HepG2 (cell line): Measurements from ENCODE around the gene ABCC1. TPM values are rescaled to one million over a fixed set of nuclear protein-coding genes. Genes with fewer than 3 reads are reported as not detected.

Source experiments
- AGO1 ChIP-seq: fragments of 200-400 bp; formaldehyde crosslinking; IDR thresholded peaks from 2 replicates; pipeline ENCODE4 v1.6.1; 2017; ENCODE audit warnings: mild to moderate bottlenecking, low read depth, low read length, moderate library complexity; ENCODE audit not compliant: poor library complexity, severe bottlenecking
- AKAP8 ChIP-seq: sonication (generic); formaldehyde crosslinking; IDR thresholded peaks from 2 replicates; pipeline ENCODE4 v1.5.1; 2020; ENCODE audit warnings: mild to moderate bottlenecking, missing genetic modification reagents
- CAMTA2 ChIP-seq: sonication (generic); formaldehyde crosslinking; IDR thresholded peaks from 2 replicates; pipeline ENCODE4 v1.4.0; 2020; ENCODE audit warnings: mild to moderate bottlenecking, missing genetic modification reagents, borderline replicate concordance
- CREB1 ChIP-seq, 2 experiments: fragments of 450-650 bp in 1 of 2; IDR thresholded peaks; 2 replicates each; pipeline ENCODE4 v1.6.1; 2016 to 2017; ENCODE audit warnings: control low read depth in 1 of 2, mild to moderate bottlenecking in 1 of 2, missing compliant biosample characterization in 1 of 2, missing genetic modification characterization in 1 of 2
- FOXA3 ChIP-seq: IDR thresholded peaks from 2 replicates; pipeline ENCODE4 v1.6.1; 2016; ENCODE audit warnings: missing genetic modification reagents, missing compliant biosample characterization
- HDAC1 ChIP-seq: sonication (generic); formaldehyde crosslinking; IDR thresholded peaks from 2 replicates; pipeline ENCODE4 v1.5.1; 2020; ENCODE audit warnings: mild to moderate bottlenecking, missing genetic modification reagents
- HES4 ChIP-seq: sonication (generic); formaldehyde crosslinking; IDR thresholded peaks from 2 replicates; pipeline ENCODE4 v1.9.0; 2021; ENCODE audit warnings: mild to moderate bottlenecking, missing genetic modification reagents, borderline replicate concordance
- KAT2B ChIP-seq: fragments of 150-350 bp; IDR thresholded peaks from 2 replicates; pipeline ENCODE4 v1.6.1; 2014; ENCODE audit warnings: low read depth, low read length, borderline replicate concordance
- KDM3A ChIP-seq: IDR thresholded peaks from 2 replicates; pipeline ENCODE4 v1.6.1; 2018; ENCODE audit warnings: low read depth, missing compliant biosample characterization
- MYC ChIP-seq: sonication (generic); formaldehyde crosslinking; IDR thresholded peaks from 2 replicates; pipeline ENCODE4 v1.9.0; 2021; ENCODE audit warnings: missing genetic modification reagents, borderline replicate concordance
- NFE2L2 ChIP-seq: fragments of 150-350 bp; IDR thresholded peaks from 2 replicates; pipeline ENCODE4 v1.6.1; 2014; ENCODE audit warnings: low read length
- NFIB ChIP-seq: sonication (generic); formaldehyde crosslinking; IDR thresholded peaks from 2 replicates; pipeline ENCODE4 v1.9.0; 2021; ENCODE audit warnings: missing genetic modification reagents, mild to moderate bottlenecking, borderline replicate concordance
- PLRG1 ChIP-seq: fragments of 450-650 bp; conservative IDR thresholded peaks from 2 replicates; pipeline ENCODE4 v1.6.1; 2016
- SMC3 ChIP-seq: IDR thresholded peaks from 2 replicates; pipeline ENCODE4 v1.6.1; 2011; ENCODE audit warnings: low read length, improper control_type of control experiment
- SP2 ChIP-seq: sonication (generic); formaldehyde crosslinking; IDR thresholded peaks from 2 replicates; pipeline ENCODE4 v1.5.1; 2020; ENCODE audit warnings: mild to moderate bottlenecking, missing genetic modification reagents
- SUZ12 ChIP-seq: fragments of 150-350 bp; IDR thresholded peaks from 2 replicates; pipeline ENCODE4 v1.6.1; 2014; ENCODE audit warnings: low read depth, low read length
- TCF12 ChIP-seq, 2 experiments: fragments of 450-650 bp in 1 of 2; sonication (generic) in 1 of 2; formaldehyde crosslinking in 1 of 2; IDR thresholded peaks; 2 replicates each; pipeline versions ENCODE4 v1.6.1 to v1.8.0; 2017 to 2022; ENCODE audit warnings: antibody characterized with exemption in 1 of 2, mild to moderate bottlenecking in 1 of 2, missing genetic modification reagents in 1 of 2, moderate library complexity in 1 of 2
- ZEB1 ChIP-seq: IDR thresholded peaks from 2 replicates; pipeline ENCODE4 v1.6.1; 2012; ENCODE audit warnings: mild to moderate bottlenecking, low read depth, inconsistent platforms; ENCODE audit not compliant: insufficient replicate concordance
- ZNF451 ChIP-seq: sonication (generic); formaldehyde crosslinking; IDR thresholded peaks from 2 replicates; pipeline ENCODE4 v1.5.0; 2020; ENCODE audit warnings: mild to moderate bottlenecking, missing genetic modification reagents
- ZNF619 ChIP-seq: sonication (generic); formaldehyde crosslinking; IDR thresholded peaks from 2 replicates; pipeline ENCODE4 v1.4.0; 2020; ENCODE audit warnings: mild to moderate bottlenecking, missing genetic modification reagents
- ZNF644 ChIP-seq: IDR thresholded peaks from 2 replicates; pipeline ENCODE4 v1.6.1; 2016; ENCODE audit warnings: low read depth
- ZNF781 ChIP-seq: sonication (generic); formaldehyde crosslinking; IDR thresholded peaks from 2 replicates; pipeline ENCODE4 v1.5.1; 2020; ENCODE audit warnings: borderline replicate concordance, mild to moderate bottlenecking, missing genetic modification reagents; ENCODE audit errors: not compliant biosample characterization
- polyA plus RNA-seq, 8 experiments: library from polyadenylated mRNA; depleted of rRNA in 3 of 8; stranded (reverse) in 7 of 8; unstranded in 1 of 8; fragments of >200 nt; fragmentation: Illumina TruSeq in 4 of 8; extraction: Trizol in 4 of 8; gene quantifications; 2 replicates each; pipeline versions ENCODE4 v1.2.1 to v1.2.3, GENCODE V29; 2011 to 2016; ENCODE audit warnings: low read depth in 4 of 8, missing spikeins in 1 of 8, mixed read lengths in 1 of 8; ENCODE audit not compliant: insufficient read depth in 1 of 8
- total RNA-seq, 5 experiments: library from RNA; depleted of rRNA; stranded (reverse); fragments of >200 nt; fragmentation: Illumina TruSeq; extraction: Trizol; gene quantifications; 2 replicates each; pipeline ENCODE4 v1.2.3, GENCODE V29; 2016; ENCODE audit warnings: low read depth in 1 of 5
- TF ChIP-seq, protein P1 (sequence below): sonication (generic); formaldehyde crosslinking; IDR thresholded peaks from 2 replicates; pipeline ENCODE4 v1.5.0; 2020; ENCODE audit warnings: mild to moderate bottlenecking, missing genetic modification reagents, borderline replicate concordance
- TF ChIP-seq, protein P2 (sequence below): IDR thresholded peaks from 2 replicates; pipeline ENCODE4 v1.6.1; 2016; ENCODE audit warnings: missing compliant biosample characterization, missing genetic modification reagents, borderline replicate concordance
- TF ChIP-seq, protein P3 (sequence below): sonication (generic); formaldehyde crosslinking; IDR thresholded peaks from 2 replicates; pipeline ENCODE4 v1.9.0; 2022; ENCODE audit warnings: missing genetic modification reagents, mild to moderate bottlenecking, borderline replicate concordance

The ABCC1 gene
- total and polyA plus RNA-seq, 2 of the 13 experiments (the other 11 are each of a cell fraction or from before 2014, with no cell fraction given) = 13.0 to 30.6 TPM

DNA sequence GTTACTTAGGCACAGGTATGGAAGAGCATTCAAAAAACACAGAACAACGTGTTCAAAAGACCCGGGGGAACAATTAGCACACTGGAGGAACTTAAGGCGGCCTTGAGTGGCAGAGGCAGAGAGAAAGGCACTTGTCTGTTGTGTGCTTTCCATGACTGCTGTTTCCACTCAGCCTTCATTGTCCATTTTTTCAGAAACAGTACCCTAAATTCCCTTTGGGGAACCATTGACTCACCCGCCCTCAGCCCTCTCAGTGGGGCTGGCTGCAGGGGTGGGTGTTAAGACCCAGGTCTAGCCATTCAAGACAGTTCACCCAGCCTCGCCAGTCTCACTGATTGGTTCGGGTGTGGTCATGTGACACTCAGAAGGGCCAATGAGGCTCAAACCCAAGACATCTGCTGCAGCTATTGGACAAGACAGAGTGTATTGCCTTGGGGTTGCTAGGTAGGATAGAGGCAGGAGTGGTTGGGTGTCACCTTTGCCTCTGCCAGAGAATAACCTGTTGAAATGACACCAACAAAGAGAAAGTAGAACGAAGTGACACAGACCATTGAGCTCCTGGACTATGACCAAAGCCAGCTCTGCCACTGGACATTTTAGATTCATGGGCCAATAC, 41.4 kb upstream of the ABCC1 start (continued):
- peak; percentile 39 for TF ChIP-seq ZNF781
- TF ChIP-seq NFIB (CRISPR knock-in tag) = no peak
- no peak for TF ChIP-seq ZNF451
- no peak for TF ChIP-seq AGO1
- TF ChIP-seq ZEB1 = no peak
- no peak for TF ChIP-seq KAT2B
- peak; percentile 79 for TF ChIP-seq CREB1 (IDR thresholded peaks at IDR 0.05)
- no peak for TF ChIP-seq CREB1 (CRISPR knock-in tag; IDR thresholded peaks at IDR 0.05)
- TF ChIP-seq SUZ12 = no peak
- TF ChIP-seq ZNF644 (CRISPR knock-in tag) = 0 out of 2 replicates have a peak, but pooled peaks have one; percentile 1
- TF ChIP-seq FOXA3 (CRISPR knock-in tag) = no peak
- no peak for TF ChIP-seq MYC (CRISPR knock-in tag)
- TF ChIP-seq SP2 (CRISPR knock-in tag) = peak; percentile 34; the same call in 1 of the 2 replicates
- TF ChIP-seq, protein P1, sequence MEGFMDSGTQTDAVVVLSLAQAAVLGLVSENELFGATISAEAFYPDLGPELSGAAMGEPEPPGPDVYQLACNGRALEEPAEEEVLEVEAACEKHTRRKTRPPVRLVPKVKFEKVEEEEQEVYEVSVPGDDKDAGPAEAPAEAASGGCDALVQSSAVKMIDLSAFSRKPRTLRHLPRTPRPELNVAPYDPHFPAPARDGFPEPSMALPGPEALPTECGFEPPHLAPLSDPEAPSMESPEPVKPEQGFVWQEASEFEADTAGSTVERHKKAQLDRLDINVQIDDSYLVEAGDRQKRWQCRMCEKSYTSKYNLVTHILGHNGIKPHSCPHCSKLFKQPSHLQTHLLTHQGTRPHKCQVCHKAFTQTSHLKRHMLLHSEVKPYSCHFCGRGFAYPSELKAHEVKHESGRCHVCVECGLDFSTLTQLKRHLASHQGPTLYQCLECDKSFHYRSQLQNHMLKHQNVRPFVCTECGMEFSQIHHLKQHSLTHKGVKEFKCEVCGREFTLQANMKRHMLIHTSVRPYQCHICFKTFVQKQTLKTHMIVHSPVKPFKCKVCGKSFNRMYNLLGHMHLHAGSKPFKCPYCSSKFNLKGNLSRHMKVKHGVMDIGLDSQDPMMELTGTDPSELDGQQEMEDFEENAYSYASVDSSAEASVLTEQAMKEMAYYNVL (CRISPR knock-in tag) = 0 out of 2 replicates have a peak, but pooled peaks have one; percentile 33
- TF ChIP-seq ZNF619 (CRISPR knock-in tag) = no peak
- TF ChIP-seq AKAP8 (CRISPR knock-in tag) = no peak
- TF ChIP-seq, protein P2, sequence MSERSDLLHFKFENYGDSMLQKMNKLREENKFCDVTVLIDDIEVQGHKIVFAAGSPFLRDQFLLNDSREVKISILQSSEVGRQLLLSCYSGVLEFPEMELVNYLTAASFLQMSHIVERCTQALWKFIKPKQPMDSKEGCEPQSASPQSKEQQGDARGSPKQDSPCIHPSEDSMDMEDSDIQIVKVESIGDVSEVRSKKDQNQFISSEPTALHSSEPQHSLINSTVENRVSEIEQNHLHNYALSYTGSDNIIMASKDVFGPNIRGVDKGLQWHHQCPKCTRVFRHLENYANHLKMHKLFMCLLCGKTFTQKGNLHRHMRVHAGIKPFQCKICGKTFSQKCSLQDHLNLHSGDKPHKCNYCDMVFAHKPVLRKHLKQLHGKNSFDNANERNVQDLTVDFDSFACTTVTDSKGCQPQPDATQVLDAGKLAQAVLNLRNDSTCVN = no peak
- TF ChIP-seq KDM3A (CRISPR knock-in tag) = no peak
- TF ChIP-seq NFE2L2 = no peak
- TF ChIP-seq, protein P3, sequence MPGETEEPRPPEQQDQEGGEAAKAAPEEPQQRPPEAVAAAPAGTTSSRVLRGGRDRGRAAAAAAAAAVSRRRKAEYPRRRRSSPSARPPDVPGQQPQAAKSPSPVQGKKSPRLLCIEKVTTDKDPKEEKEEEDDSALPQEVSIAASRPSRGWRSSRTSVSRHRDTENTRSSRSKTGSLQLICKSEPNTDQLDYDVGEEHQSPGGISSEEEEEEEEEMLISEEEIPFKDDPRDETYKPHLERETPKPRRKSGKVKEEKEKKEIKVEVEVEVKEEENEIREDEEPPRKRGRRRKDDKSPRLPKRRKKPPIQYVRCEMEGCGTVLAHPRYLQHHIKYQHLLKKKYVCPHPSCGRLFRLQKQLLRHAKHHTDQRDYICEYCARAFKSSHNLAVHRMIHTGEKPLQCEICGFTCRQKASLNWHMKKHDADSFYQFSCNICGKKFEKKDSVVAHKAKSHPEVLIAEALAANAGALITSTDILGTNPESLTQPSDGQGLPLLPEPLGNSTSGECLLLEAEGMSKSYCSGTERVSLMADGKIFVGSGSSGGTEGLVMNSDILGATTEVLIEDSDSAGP (CRISPR knock-in tag) = no peak
- TF ChIP-seq PLRG1 = no peak
- 0 out of 2 replicates have a peak, but pooled peaks have one; percentile 37 for TF ChIP-seq HDAC1 (CRISPR knock-in tag)
- peak; percentile 47; the same call in 1 of the 2 replicates for TF ChIP-seq CAMTA2 (CRISPR knock-in tag)
- no peak for TF ChIP-seq TCF12 (IDR thresholded peaks at IDR 0.05)
- TF ChIP-seq TCF12 (CRISPR knock-in tag; IDR thresholded peaks at IDR 0.05) = no peak
- TF ChIP-seq HES4 (CRISPR knock-in tag) = no peak
- TF ChIP-seq SMC3 = no peak
